K562 (cell line): ENCODE results near the gene TAF1D. TPM values are rescaled to one million over a fixed set of nuclear protein-coding genes. Genes with fewer than 3 reads are reported as not detected.
A peak's percentile ranks its signal among the peaks of the same experiment; 100 is the strongest.

ENCODE experiments used
- ATAC-seq: fragments of 200-7000 bp; cut with Tn5 transposase; 3 replicates; pipeline ENCODE4 v1.9.1; 2020; ENCODE audit warnings: moderate library complexity
- BruUV-seq: library from RNA; stranded (reverse); fragments of 400-500 nt; replicated peaks from 2 replicates; lab custom pipeline; 2021; lab: Mats Ljungman, UMichigan
- CTCF ChIA-PET: fragments of 300-600 bp; formaldehyde crosslinking; extraction: SDS; loops from one replicate; lab custom pipeline; 2021; ENCODE audit warnings: low intra/inter-chr PET ratio; lab: Yijun Ruan, JAX
- POLR2A ChIA-PET: fragments of 300-600, 350-650 bp; sonication (Branson Sonifier 250); formaldehyde crosslinking; extraction: SDS; loops from one replicate; lab custom pipeline; 2021; ENCODE audit warnings: antibody characterized with exemption, inconsistent platforms; lab: Yijun Ruan, JAX
- DNase-seq, 4 experiments: peaks; one replicate each; pipeline versions ENCODE4 v3.0.0 to v3.0.0-alpha.2; 2011 to 2018; ENCODE audit warnings: low spot score in 3 of 4, mixed read lengths in 3 of 4; ENCODE audit errors: extremely low read depth in 1 of 4
- FAIRE-seq: peaks from 2 replicates; lab custom pipeline; 2011; peaks lifted over from hg19 to GRCh38; lab: Jason Lieb, UNC
- H2AFZ ChIP-seq: 2 replicates; pipeline ENCODE4 v1.6.0; 2011; ENCODE audit warnings: low read depth, low read length, control low read depth, inconsistent platforms
- H3K27ac ChIP-seq: fragments of 200-600 bp; 3 replicates; pipeline ENCODE4 v1.8.0; 2011; ENCODE audit warnings: low read depth, mild to moderate bottlenecking, control low read depth, inconsistent platforms, low read length, moderate library complexity, mixed read lengths; ENCODE audit errors: extremely low read depth
- H3K27me3 ChIP-seq, 2 experiments: fragments of 300-600 bp in 1 of 2; 2 replicates in 1 of 2; 3 replicates in 1 of 2; pipeline versions ENCODE4 v1.6.0 to v1.8.0; 2011; ENCODE audit warnings: inconsistent platforms in 2 of 2, low read length in 2 of 2, mild to moderate bottlenecking in 1 of 2, mixed read lengths in 1 of 2, moderate library complexity in 1 of 2; ENCODE audit not compliant: control insufficient read depth in 2 of 2, insufficient read depth in 2 of 2
- H3K36me3 ChIP-seq: fragments of 300-600 bp; 3 replicates; pipeline ENCODE4 v1.8.0; 2011; ENCODE audit warnings: mild to moderate bottlenecking, low read length, inconsistent platforms; ENCODE audit not compliant: control insufficient read depth, insufficient read depth
- H3K4me1 ChIP-seq, 2 experiments: fragments of 200-600 bp in 1 of 2; replicated peaks in 1 of 2; 2 replicates in 1 of 2; 3 replicates in 1 of 2; pipeline versions ENCODE4 v1.5.1 to v1.8.0; 2011; ENCODE audit warnings: inconsistent platforms in 2 of 2, low read length in 2 of 2, mild to moderate bottlenecking in 1 of 2, mixed read lengths in 1 of 2, moderate library complexity in 1 of 2; ENCODE audit not compliant: control insufficient read depth in 2 of 2, insufficient read depth in 2 of 2
- H3K4me2 ChIP-seq: 2 replicates; pipeline ENCODE4 v1.6.1; 2011; ENCODE audit warnings: low read length, control low read depth, inconsistent platforms, mixed read lengths; ENCODE audit not compliant: insufficient read depth
- H3K4me3 ChIP-seq: fragments of 200-600 bp; sonication (generic), shearing (Covaris generic); 2 replicates; pipeline ENCODE4 v1.5.1; 2016; ENCODE audit warnings: control low read depth, inconsistent platforms
- H3K79me2 ChIP-seq: fragments of 200-600 bp; 3 replicates; pipeline ENCODE4 v1.8.0; 2011; ENCODE audit warnings: low read length, inconsistent platforms; ENCODE audit not compliant: control insufficient read depth, insufficient read depth
- H3K9ac ChIP-seq, 2 experiments: 2 replicates each; pipeline versions ENCODE4 v1.6.0 to v1.6.1; 2011; ENCODE audit warnings: low read depth in 2 of 2, low read length in 2 of 2, control low read depth in 1 of 2, inconsistent platforms in 1 of 2, mild to moderate bottlenecking in 1 of 2, mixed read lengths in 1 of 2; ENCODE audit not compliant: insufficient read depth in 1 of 2
- H3K9me1 ChIP-seq: one replicate; pipeline ENCODE4 v1.6.0; 2011; ENCODE audit warnings: inconsistent platforms, mild to moderate bottlenecking, low read length, moderate library complexity; ENCODE audit not compliant: control insufficient read depth, insufficient read depth
- H3K9me3 ChIP-seq: replicated peaks from 2 replicates; pipeline ENCODE4 v1.5.1; 2011; ENCODE audit warnings: low read depth, low read length, inconsistent platforms; ENCODE audit not compliant: control insufficient read depth, insufficient read depth
- H4K20me1 ChIP-seq: replicated peaks from 2 replicates; pipeline ENCODE4 v1.6.1; 2011; ENCODE audit warnings: low read length, inconsistent platforms, mixed read lengths; ENCODE audit not compliant: control insufficient read depth, insufficient read depth
- DDX20 ChIP-seq: fragments of 450-650 bp; IDR thresholded peaks from 2 replicates; pipeline ENCODE4 v1.6.1; 2016; ENCODE audit warnings: missing genetic modification characterization, low read depth, mild to moderate bottlenecking, missing compliant biosample characterization, moderate library complexity
- GTF2A2 ChIP-seq: IDR thresholded peaks from 2 replicates; pipeline ENCODE4 v1.6.1; 2016; ENCODE audit warnings: mild to moderate bottlenecking, missing genetic modification characterization, missing compliant biosample characterization
- HOXB6 ChIP-seq: fragments of 250-450 bp; sonication (Bioruptor Pico); IDR thresholded peaks from 2 replicates; pipeline ENCODE4 v1.5.1; 2022; ENCODE audit warnings: mild to moderate bottlenecking, borderline replicate concordance
- PCBP2 ChIP-seq: fragments of 200-400 bp; formaldehyde crosslinking; IDR thresholded peaks from 2 replicates; pipeline ENCODE4 v1.6.1; 2018; ENCODE audit warnings: low read length, low read depth, mild to moderate bottlenecking, moderate library complexity; ENCODE audit not compliant: poor library complexity, severe bottlenecking
- POLR3G ChIP-seq: IDR thresholded peaks from 2 replicates; pipeline ENCODE4 v1.6.1; 2011; ENCODE audit not compliant: insufficient read length, insufficient replicate concordance; ENCODE audit errors: extremely low read depth
- RHOXF2B ChIP-seq: fragments of 250-450 bp; sonication (Bioruptor Pico); conservative IDR thresholded peaks from 2 replicates; pipeline ENCODE4 v1.5.1; 2021
- SIN3B ChIP-seq: fragments of 450-650 bp; IDR thresholded peaks from 2 replicates; pipeline ENCODE4 v1.6.1; 2017; ENCODE audit warnings: low read depth, mild to moderate bottlenecking, moderate library complexity
- TFE3 ChIP-seq: fragments of 450-650 bp; formaldehyde crosslinking; IDR thresholded peaks from 2 replicates; pipeline ENCODE4 v1.4.0; 2020; ENCODE audit warnings: mild to moderate bottlenecking, mixed read lengths
- ZKSCAN8 ChIP-seq: fragments of 200-800 bp; sonication (Bioruptor generic); IDR thresholded peaks from 2 replicates; pipeline ENCODE4 v1.6.1; 2016; ENCODE audit warnings: missing genetic modification characterization, missing compliant biosample characterization
- WGBS: fragments of 100-300 bp; shearing (Covaris generic); methylation state at CpG from one replicate; pipeline ENCODE4 v1.1.6; 2016; ENCODE audit warnings: low coverage, mixed read lengths; ENCODE audit not compliant: insufficient coverage; ENCODE audit errors: missing lambda C conversion rate; 5-methylcytosine and 5-hydroxymethylcytosine counted together
- in situ Hi-C: fragments of 300-500 bp; cut with MboI; formaldehyde crosslinking; loops from 4 replicates; pipeline ENCODE4 v1.15.0; 2018; ENCODE audit warnings: inconsistent platforms, mixed read lengths
- intact Hi-C: fragments of 100-400 bp; cut with micrococcal nuclease; formaldehyde crosslinking; loops from 2 replicates; pipeline ENCODE4 v1.14.2; 2022
- polyA plus RNA-seq, 8 experiments: library from polyadenylated mRNA; depleted of rRNA in 4 of 8; stranded (reverse) in 5 of 8; unstranded in 3 of 8; fragments of >200 nt; fragmentation: Nextera tagmentation in 2 of 8; fragmentation: Illumina TruSeq in 1 of 8; extraction: Ambion mirVana in 2 of 8; extraction: Trizol in 1 of 8; gene quantifications; 2 replicates each; pipeline versions ENCODE4 v1.2.1 to v1.2.3, GENCODE V29; 2011 to 2014; ENCODE audit warnings: inconsistent platforms in 1 of 8, missing spikeins in 1 of 8
- total RNA-seq, 7 experiments: library from RNA; depleted of rRNA in 6 of 7; stranded (reverse); fragments of >200 nt in 6 of 7; fragmentation: Illumina TruSeq in 2 of 7; extraction: Trizol in 2 of 7; gene quantifications; 2 replicates each; pipeline versions ENCODE4 v1.2.1 to v1.2.3, GENCODE V29; 2011 to 2021; ENCODE audit warnings: low replicate concordance in 1 of 7

TAF1D gene
- total and polyA plus RNA-seq, 9 of the 15 experiments (the other 6 are each of a cell fraction or from before 2014, with no cell fraction given): 122 to 347 (median 250) TPM

DNA sequence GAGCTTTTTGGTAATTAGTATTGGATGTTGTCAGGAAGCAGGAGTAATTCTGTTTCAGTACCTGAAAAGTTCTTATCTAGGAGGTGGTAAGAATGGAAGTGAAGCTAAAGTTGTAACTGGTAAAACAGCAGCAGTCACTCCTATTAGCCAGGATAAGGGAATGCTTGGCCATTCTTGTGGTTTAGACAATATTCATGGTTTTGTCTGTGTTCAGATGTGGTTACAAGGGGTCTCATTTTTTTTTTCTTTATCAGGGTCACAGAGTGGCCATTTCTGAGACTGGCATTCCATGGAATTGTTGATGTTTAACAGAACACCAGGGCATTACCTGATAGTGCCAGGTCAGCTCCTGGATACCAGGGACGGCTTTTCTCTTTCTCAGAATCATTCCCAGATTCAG, 23.8 kb downstream of the TAF1D start:
- peaks cover 85% of the 10 kb centered on the region for H3K36me3 ChIP-seq
- H3K79me2 ChIP-seq: peaks cover 11% of the 10 kb centered on the region; the same call in 2 of the 3 replicates
- H3K9ac ChIP-seq: peak overlapping the region in 1 of 2 experiments; percentile 51; a peak in 2 of 4 replicates
- FAIRE-seq: no peak
- no peaks in the 10 kb centered on the region for H3K9me3 ChIP-seq
- no peaks in the 10 kb centered on the region for H4K20me1 ChIP-seq
- intact Hi-C loops (no loop called here), in situ Hi-C loops (no loop called here)
- peak overlapping the region; percentile 89 for H3K27ac ChIP-seq
- no peak overlapping the region for H2AFZ ChIP-seq
- H3K4me3 ChIP-seq: no peak overlapping the region
- TF ChIP-seq GTF2A2: 0 out of 2 replicates have a peak, but pooled peaks have one; percentile 27
- peak; percentile 35; the same call in 1 of the 2 replicates for TF ChIP-seq DDX20 (tag)
- TF ChIP-seq PCBP2: no peak
- TF ChIP-seq SIN3B: no peak
- ATAC-seq: no peak
- H3K4me2 ChIP-seq: no peak overlapping the region; the same call in 1 of the 2 replicates
- BruUV-seq: no TSS peak
- H3K4me1 ChIP-seq: peaks cover 8 to 35% of the 10 kb centered on the region in 2 experiments
- CTCF ChIA-PET: no interaction called here
- POLR2A ChIA-PET: interaction anchor here (0.8 to 4.6 kb wide), 5 partner anchors 10 to 22 kb away, joined by 5 to 41 read pairs (median 10); partner anchors contain the start of genes C11orf54 and TAF1D
- H3K27me3 ChIP-seq: no peaks in the 10 kb centered on the region
- WGBS: 82% methylated on average over 1 of the region's 1 CpG
- no peaks in the 10 kb centered on the region for H3K9me1 ChIP-seq
- no peak for DNase-seq

DNA sequence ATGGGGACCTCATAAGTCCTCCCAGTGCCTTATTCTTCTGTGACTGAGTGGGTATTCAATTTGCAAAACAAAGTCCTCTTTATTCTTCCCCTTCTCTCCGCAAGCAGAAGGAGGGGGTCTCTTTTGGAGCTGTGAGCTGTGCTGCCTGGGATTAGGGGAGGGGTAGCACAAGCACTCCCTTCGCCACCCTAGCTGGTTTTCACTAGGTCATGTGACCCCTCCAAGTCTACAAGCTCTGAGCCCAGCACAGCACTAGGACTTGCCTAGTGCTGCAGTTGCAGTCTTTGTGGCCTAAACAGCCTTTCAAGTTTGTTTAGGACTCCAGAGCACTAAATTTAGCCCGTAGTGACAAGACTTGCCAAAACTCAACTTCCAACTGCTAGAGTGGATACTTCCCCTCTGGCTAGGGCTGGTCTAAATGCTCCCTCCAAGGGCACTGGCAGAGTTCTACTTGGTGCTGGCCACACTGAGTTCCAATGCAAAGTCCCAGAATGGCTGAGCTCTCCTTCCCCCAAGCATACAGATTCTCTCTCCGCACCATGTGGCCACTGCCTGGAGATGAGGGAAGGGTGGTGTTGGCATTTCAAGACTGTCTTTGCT, 25.4 kb downstream of the TAF1D start:
- TF ChIP-seq ZKSCAN8 (CRISPR knock-in tag): no peak
- TF ChIP-seq RHOXF2B: no peak
- TF ChIP-seq TFE3 (CRISPR knock-in tag): peak; percentile 83
- TF ChIP-seq HOXB6: no peak
- TF ChIP-seq POLR3G: no peak
- Histone ChIP-seq H3K4me3 (no peak overlapping the region), H3K9me3 (no peaks in the 10 kb centered on the region), H3K27me3 (no peaks in the 10 kb centered on the region), H4K20me1 (no peaks in the 10 kb centered on the region), H3K27ac (peak overlapping the region; percentile 89; the same call in 2 of the 3 replicates), H3K9ac (peak overlapping the region in 1 of 2 experiments; percentile 19; a peak in 1 of 4 replicates), H3K9me1 (no peaks in the 10 kb centered on the region), H3K79me2 (peaks cover 11% of the 10 kb centered on the region; the same call in 2 of the 3 replicates), H3K4me1 (peaks cover 8 to 35% of the 10 kb centered on the region in 2 experiments), H2AFZ (no peak overlapping the region), H3K36me3 (peaks cover 82% of the 10 kb centered on the region), H3K4me2 (no peak overlapping the region)
- in situ Hi-C loops: no loop called here
- intact Hi-C loops: no loop called here
- DNase-seq: no peak
- FAIRE-seq: no peak
- ChIA-PET POLR2A (interaction anchor here (2.1 to 4.6 kb wide), 2 partner anchors 11 to 24 kb away, joined by 5 to 41 read pairs; partner anchors contain the start of genes C11orf54 and TAF1D), CTCF (no interaction called here)
- WGBS: 88% methylated on average over 4 of the region's 4 CpGs
- ATAC-seq: peak; percentile 15
- BruUV-seq: no TSS peak
